Esophagus squamous epithelium (tissue), 4 donors: ENCODE data around the gene RAB27B.

Experiments
- CTCF ChIP-seq, 6 experiments: fragments of 450-650 bp in 4 of 6; fragments of 200-600 bp in 2 of 6; sonication (generic) in 2 of 6; IDR thresholded peaks; one replicate each; pipeline ENCODE4 v1.5.1; 2016 to 2019; ENCODE audit warnings: antibody characterized with exemption in 6 of 6, mild to moderate bottlenecking in 4 of 6, moderate library complexity in 4 of 6
- POLR2A ChIP-seq, 4 donors: fragments of 450-650 bp; IDR thresholded peaks; one replicate each; pipeline ENCODE4 v1.6.1; 2017; ENCODE audit warnings: antibody characterized with exemption in 4 of 4, mild to moderate bottlenecking in 4 of 4, moderate library complexity in 3 of 4

- no peak for TF ChIP-seq CTCF (IDR thresholded peaks at IDR 0.05)
- TF ChIP-seq POLR2A (IDR thresholded peaks at IDR 0.05): no peak
Observed at GRCh38 chr18:54919412-54919811, 91.1 kb downstream of the RAB27B start.
